Adrenal gland (tissue), 12 donors: ENCODE measurements around the gene TGFB2. TPM values are rescaled to one million over a fixed set of nuclear protein-coding genes. Genes with fewer than 3 reads are reported as not detected.

Experiments
- DNase-seq, 7 donors: peaks; one replicate each; pipeline ENCODE4 v3.0.0-alpha.2; 2019 to 2020
- H3K27ac ChIP-seq, 5 donors: fragments of 200-600 bp; sonication (generic) in 4 of 5; 1 replicate in 3 of 5; 2 replicates in 2 of 5; pipeline versions ENCODE4 v1.5.1 to v1.8.0; 2016 to 2020; ENCODE audit warnings: mild to moderate bottlenecking in 1 of 5
- H3K27me3 ChIP-seq: fragments of 200-600 bp; 2 replicates; pipeline ENCODE4 v1.8.0; 2021
- H3K36me3 ChIP-seq, 2 donors: fragments of 200-600 bp; replicated peaks in 1 of 2; 1 replicate in 1 of 2; 2 replicates in 1 of 2; pipeline versions ENCODE4 v1.5.1 to v1.8.0; 2018 to 2022
- H3K4me1 ChIP-seq, 2 donors: fragments of 200-600 bp; replicated peaks in 1 of 2; 1 replicate in 1 of 2; 2 replicates in 1 of 2; pipeline versions ENCODE4 v1.5.1 to v1.8.0; 2018 to 2021
- H3K4me3 ChIP-seq, 4 donors: fragments of 200-600 bp; sonication (generic) in 3 of 4; one replicate each; pipeline ENCODE4 v1.5.1; 2016 to 2018
- H3K9me3 ChIP-seq, 3 donors: fragments of 200-600 bp; sonication (generic) in 1 of 3; replicated peaks in 1 of 3; 1 replicate in 2 of 3; 2 replicates in 1 of 3; pipeline versions ENCODE4 v1.5.1 to v1.8.0; 2016 to 2021
- POLR2A ChIP-seq, 2 donors: fragments of 450-650 bp; IDR thresholded peaks; one replicate each; pipeline ENCODE4 v1.6.1; 2017; ENCODE audit warnings: antibody characterized with exemption in 2 of 2, mild to moderate bottlenecking in 2 of 2, moderate library complexity in 1 of 2
- WGBS, 4 donors: extraction: QIAGEN DNeasy Blood & Tissue Kit in 2 of 4; methylation state at CpG; one replicate each; pipeline versions ENCODE4 v1.1.5 to v1.1.7; 2013 to 2017; 5-methylcytosine and 5-hydroxymethylcytosine counted together
- intact Hi-C, 2 donors: fragments of 100-400 bp; cut with DNase I; formaldehyde crosslinking; loops; one replicate each; pipeline versions ENCODE4 v1.14.1 to v1.15.0; 2022 to 2023
- polyA plus RNA-seq, 3 donors: library from polyadenylated mRNA; stranded (reverse); fragments of 200-250 nt in 2 of 3; fragments of 350-450 nt in 1 of 3; fragmentation: Illumina TruSeq in 1 of 3; extraction: RNeasy Lipid Tissue Mini Kit (QIAGEN cat#74804) in 1 of 3; gene quantifications; one replicate each; pipeline ENCODE4 v1.2.3, GENCODE V29; 2013 to 2014
- total RNA-seq, 9 donors: library from RNA; depleted of rRNA in 4 of 9; stranded (reverse); fragments of >200 nt in 4 of 9; fragments of 120-200 nt in 1 of 9; fragmentation: NEBNext Ultra II Directional in 1 of 9; extraction: Animal tissue kit (Norgen Biotek cat#: 25700) in 1 of 9; gene quantifications; one replicate each; pipeline versions ENCODE4 v1.1.0 to v1.2.4, GENCODE V29; 2013 to 2023
- TF ChIP-seq, protein P1 (sequence below), 6 experiments: fragments of 450-650 bp in 4 of 6; fragments of 200-600 bp in 2 of 6; sonication (generic) in 1 of 6; IDR thresholded peaks; 1 replicate in 5 of 6; 2 replicates in 1 of 6; pipeline versions ENCODE4 v1.5.1 to v1.8.0; 2016 to 2021; ENCODE audit warnings: antibody characterized with exemption in 6 of 6, mild to moderate bottlenecking in 2 of 6, moderate library complexity in 1 of 6
- donor health status: healthy with polysubstance abuse.
- donor health status: Bipolar disorder and iron deficiency.
- donor health status: DM: yes; HTN: yes; CAD: no.
- donor health status: DM: no; HTN: no; CAD: no.
- donor health status: DM: no; HTN: no; CAD: no.
- donor health status: DM: yes; HTN: yes; CAD: no.

Gene TGFB2
- total and polyA plus RNA-seq, 12 donors, result 0.24 to 4.2 (median 1.7) TPM

GRCh38 chr1:218473522-218473921 is 128.4 kb downstream of the TGFB2 start:
- 67 to 83% (median 77%) methylated on average over 2 of the region's 2 CpGs for WGBS, 4 donors
- no peaks in the 10 kb centered on the region for H3K36me3 ChIP-seq
- no peaks in the 10 kb centered on the region for H3K4me1 ChIP-seq
- TF ChIP-seq, protein P1, sequence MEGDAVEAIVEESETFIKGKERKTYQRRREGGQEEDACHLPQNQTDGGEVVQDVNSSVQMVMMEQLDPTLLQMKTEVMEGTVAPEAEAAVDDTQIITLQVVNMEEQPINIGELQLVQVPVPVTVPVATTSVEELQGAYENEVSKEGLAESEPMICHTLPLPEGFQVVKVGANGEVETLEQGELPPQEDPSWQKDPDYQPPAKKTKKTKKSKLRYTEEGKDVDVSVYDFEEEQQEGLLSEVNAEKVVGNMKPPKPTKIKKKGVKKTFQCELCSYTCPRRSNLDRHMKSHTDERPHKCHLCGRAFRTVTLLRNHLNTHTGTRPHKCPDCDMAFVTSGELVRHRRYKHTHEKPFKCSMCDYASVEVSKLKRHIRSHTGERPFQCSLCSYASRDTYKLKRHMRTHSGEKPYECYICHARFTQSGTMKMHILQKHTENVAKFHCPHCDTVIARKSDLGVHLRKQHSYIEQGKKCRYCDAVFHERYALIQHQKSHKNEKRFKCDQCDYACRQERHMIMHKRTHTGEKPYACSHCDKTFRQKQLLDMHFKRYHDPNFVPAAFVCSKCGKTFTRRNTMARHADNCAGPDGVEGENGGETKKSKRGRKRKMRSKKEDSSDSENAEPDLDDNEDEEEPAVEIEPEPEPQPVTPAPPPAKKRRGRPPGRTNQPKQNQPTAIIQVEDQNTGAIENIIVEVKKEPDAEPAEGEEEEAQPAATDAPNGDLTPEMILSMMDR (IDR thresholded peaks at IDR 0.05), result no peak
- no peak for TF ChIP-seq POLR2A (IDR thresholded peaks at IDR 0.05)
- no peak overlapping the region for H3K4me3 ChIP-seq
- DNase-seq, result no peak
- no peak overlapping the region for H3K27ac ChIP-seq
- no peaks in the 10 kb centered on the region for H3K9me3 ChIP-seq
- H3K27me3 ChIP-seq, result no peaks in the 10 kb centered on the region
- intact Hi-C loops, result no loop called here

DNA sequence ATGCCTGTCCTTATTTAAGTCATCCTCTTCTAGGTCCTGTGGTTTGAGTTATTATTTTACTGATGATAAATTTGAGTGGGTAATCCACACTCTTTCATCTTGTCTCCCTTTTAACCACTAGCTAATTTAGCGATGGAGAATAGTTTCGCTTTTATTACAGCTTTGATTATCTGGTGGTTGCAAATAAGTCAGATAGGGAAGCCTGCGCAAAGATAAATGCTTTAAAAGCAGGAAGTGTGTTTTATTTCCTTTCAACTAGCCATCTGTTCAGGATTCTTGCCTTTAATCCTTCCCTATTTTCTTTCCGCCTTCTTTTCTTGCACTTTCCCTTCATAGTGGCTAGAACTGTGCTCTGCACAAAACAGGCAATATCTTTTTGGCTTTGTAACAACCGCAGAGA is 129.0 kb downstream of the TGFB2 start:
- Histone ChIP-seq H3K36me3 (no peaks in the 10 kb centered on the region), H3K9me3 (no peaks in the 10 kb centered on the region), H3K4me3 (no peak overlapping the region), H3K4me1 (no peaks in the 10 kb centered on the region), H3K27me3 (no peaks in the 10 kb centered on the region), H3K27ac (peak overlapping the region in 1 of 5 donors; percentile 3)
- DNase-seq, result no peak
- 68 to 79% (median 72%) methylated on average over 5 of the region's 5 CpGs for WGBS, 4 donors
- intact Hi-C loops, result no loop called here
- TF ChIP-seq, protein P1 (IDR thresholded peaks at IDR 0.05), result no peak
- no peak for TF ChIP-seq POLR2A (IDR thresholded peaks at IDR 0.05)

- Histone ChIP-seq H3K36me3 (no peaks in the 10 kb centered on the region), H3K4me3 (no peak overlapping the region), H3K27me3 (no peaks in the 10 kb centered on the region), H3K27ac (no peak overlapping the region), H3K4me1 (no peaks in the 10 kb centered on the region), H3K9me3 (no peaks in the 10 kb centered on the region)
- 94 to 100% (median 98%) methylated on average over 1 of the region's 1 CpG for WGBS, 4 donors
- intact Hi-C loops, result no loop called here
- no peak for DNase-seq
- TF ChIP-seq, protein P1 (IDR thresholded peaks at IDR 0.05), result no peak
- no peak for TF ChIP-seq POLR2A (IDR thresholded peaks at IDR 0.05)
Observed at GRCh38 chr1:218475275-218475674, 130.1 kb downstream of the TGFB2 start.

DNA sequence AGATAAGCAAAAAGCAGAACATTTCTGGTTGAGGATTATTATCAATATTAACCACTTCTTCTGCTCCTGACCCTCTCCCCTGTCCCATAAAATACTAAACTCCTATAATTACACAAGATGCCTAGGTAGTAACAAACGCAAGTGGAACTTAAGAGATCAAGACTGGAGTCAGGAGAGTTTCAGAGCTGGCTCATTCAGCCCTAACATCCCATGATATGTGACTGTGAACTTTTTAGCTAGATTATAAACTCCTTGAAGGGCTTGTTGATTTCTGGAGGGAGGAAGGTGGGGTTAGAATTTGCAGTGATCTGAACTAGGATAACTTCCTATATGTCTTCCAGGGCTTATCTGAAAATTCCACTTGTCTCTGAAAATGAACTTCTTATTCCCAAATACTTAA is 130.6 kb downstream of the TGFB2 start:
- no peak for DNase-seq
- H3K9me3 ChIP-seq, result no peaks in the 10 kb centered on the region
- intact Hi-C loops, result no loop called here
- no peak overlapping the region for H3K27ac ChIP-seq
- no peaks in the 10 kb centered on the region for H3K27me3 ChIP-seq
- 83 to 94% (median 93%) methylated on average over 1 of the region's 1 CpG for WGBS, 4 donors
- no peaks in the 10 kb centered on the region for H3K36me3 ChIP-seq
- H3K4me1 ChIP-seq, result no peaks in the 10 kb centered on the region
- TF ChIP-seq POLR2A (IDR thresholded peaks at IDR 0.05), result no peak
- TF ChIP-seq, protein P1 (IDR thresholded peaks at IDR 0.05), result no peak
- no peak overlapping the region for H3K4me3 ChIP-seq
